GM12873 (cell line): ENCODE results near the gene RER1.

Source experiments
- CTCF ChIP-seq: IDR thresholded peaks from 2 replicates; pipeline ENCODE4 v1.5.1; 2012; ENCODE audit warnings: low read depth, mild to moderate bottlenecking, moderate library complexity, low read length, control low read depth; ENCODE audit not compliant: insufficient read depth; ENCODE audit errors: missing control alignments

RER1 gene

GRCh38 chr1:2408456-2408855 is 16.8 kb downstream of the RER1 start:
- TF ChIP-seq CTCF = no peak

DNA sequence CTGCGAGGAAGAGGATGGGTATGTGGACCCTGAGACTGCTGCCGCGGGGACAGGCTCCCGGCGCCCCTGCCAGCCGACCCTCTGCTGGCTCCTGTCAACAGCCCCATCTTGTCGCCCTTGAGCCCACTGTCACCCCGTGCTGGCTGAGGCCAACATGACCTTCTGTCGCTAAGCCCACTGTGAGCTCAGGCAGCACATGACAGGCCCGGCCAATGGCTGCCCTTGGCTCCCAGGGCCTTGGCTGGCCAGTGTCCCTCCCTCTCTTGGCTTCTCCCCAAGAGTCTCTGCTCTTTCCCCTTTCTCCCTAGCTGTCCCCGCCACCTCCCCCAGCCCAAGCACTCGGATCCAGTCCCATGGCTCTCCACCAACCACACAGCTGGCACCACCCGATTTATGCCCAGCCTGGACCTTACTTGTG is 17.2 kb downstream of the RER1 start:
- no peak for TF ChIP-seq CTCF

DNA sequence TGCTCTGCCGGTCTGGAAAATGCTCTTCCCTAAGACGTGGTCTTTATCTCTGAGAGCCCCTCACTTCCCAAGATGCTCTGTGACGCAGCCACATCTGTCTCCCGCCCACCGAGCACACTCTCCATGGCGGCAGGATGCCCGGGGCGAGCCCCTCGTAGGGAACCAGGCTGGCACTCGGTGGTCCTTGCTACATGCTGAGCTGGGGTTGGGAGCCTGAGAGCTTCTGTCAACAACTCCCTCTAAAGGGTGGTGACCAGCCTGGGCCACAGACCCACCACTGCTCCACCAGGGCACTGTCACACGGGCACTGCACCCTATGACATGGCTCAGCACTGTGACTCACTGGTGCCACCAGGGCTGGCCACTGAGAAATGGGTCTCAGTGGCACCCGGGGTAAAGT is 18.1 kb downstream of the RER1 start:
- TF ChIP-seq CTCF = no peak

DNA sequence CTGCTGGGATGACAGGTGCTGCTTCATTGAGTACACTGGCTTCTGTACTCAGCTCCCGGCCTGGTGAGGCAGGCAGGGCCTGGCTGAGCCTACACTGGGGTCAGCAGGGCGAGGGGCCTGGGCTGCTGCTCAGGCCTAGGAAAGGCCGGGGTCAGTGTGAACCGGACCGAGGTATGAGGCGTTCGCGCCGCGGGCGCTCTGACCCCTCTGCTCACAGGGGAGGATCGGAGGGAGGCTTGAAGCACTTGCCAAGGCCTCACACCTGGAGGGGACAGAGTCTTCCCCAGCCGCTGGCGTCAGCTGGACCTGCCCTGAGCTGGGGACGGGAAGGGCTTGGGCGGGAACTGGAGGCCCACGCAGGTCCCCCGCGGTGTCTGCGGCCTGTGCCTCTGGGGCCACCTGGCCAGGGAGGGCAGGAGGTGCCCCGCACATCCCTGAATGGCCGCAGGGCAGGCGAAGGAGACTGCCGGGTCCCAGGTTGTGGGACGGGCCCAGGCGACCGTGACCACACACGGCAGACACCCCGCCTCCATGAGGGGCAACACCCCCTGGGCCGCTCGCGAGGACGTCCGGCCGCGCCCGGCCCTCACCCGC is 20.3 kb downstream of the RER1 start:
- no peak for TF ChIP-seq CTCF

DNA sequence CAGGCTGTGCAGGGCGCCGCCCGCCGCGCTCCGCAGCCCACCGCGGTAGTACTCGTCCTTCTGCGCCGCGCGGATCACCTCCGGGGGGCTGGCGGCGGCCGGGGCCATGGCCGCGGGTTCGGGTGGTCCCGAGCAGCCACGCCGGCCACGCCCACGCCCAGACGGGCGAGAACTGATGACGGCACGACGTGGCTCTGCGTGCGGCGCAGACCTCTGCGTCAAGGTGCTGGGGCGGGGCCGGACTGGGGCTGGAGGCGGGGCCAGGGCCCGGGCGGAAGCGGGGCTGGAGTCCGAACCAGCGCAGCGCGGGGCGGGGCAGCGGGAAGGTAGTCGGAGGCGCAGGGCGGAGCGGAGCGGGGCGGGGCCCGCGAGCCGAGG is 20.7 kb downstream of the RER1 start, which contains the start of gene PEX10:
Gene PEX10, minus strand, starts transcription at position 170 of the 378 bp plus-strand sequence. Its CDS starts 62 bp downstream, at position 108.
- TF ChIP-seq CTCF = no peak

DNA sequence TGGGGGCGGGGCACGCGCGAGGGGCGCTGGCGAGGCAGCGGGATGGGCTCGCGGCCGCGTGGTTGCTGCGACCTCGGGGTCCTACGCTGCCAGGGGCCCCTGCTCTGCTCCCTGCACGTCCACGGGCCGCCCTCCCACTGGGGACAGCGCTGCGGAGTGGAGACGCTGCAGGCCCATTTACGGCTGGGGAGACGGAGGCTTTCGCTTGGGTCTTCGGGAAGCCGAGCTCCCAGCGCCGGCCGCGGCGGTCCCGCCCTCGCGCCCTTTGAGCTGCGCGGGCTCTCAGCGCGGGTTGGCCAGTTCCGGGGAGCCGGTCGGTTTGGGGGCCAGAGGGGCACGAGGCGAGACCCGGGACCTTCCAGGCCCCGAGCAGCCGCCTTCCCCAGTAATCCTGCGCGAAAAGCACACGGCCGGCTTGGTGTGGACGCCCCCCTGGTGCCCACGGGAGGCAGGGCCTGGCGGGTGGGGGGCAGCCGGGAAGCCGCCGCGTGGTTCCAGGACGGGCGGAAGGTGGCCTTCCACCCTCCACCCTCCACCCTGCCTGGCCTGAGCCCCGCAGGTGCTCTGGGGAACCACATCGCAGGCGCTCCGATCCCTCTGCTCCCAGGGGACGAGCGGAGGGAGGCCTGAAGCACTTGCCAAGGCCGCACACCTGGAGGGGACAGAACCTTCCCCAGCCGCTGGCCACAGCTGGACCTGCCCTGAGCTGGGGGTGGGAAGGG is 21.3 kb downstream of the RER1 start:
- no peak for TF ChIP-seq CTCF

DNA sequence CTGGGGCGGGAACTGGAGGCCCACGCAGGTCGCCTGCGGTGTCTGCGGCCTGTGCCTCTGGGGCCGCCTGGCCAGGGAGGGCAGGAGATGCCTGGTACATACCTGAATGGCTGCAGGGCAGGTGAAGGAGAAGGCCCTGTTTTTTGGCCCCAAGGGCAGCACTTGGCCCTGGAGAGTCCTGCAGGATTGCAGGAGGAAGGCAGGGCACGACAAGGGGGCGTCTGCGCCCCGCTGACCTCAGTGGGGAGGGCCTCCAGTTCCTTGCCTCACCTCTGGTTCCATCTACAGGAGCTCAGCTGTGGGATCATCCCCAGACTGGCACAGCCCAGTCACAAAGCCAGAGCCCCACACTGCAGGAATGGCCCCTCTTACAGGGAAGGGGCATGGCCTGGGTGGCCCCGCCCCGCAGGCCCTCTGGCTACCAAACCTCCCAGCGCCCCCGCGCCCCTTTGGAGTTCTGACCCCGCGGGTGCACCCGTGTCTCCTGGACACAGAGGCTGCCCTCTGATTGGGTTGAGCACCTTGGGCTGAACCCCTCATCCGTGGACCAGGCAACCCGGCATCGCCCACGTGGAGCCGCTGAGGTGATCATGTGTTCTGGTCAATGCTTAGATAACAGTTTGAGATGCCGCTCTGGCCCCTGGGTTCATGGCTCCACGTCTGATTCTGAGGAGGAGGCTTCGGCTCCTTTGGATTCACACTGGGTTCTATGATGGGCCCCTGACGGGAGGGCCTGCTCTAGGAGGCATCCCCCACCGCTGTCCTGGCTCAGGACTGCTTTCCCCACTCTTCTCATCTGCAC is 22.1 kb downstream of the RER1 start:
- no peak for TF ChIP-seq CTCF
